ENCODE measurements around the gene RNU1-3. TPM values are rescaled to one million over a fixed set of nuclear protein-coding genes. Genes with fewer than 3 reads are reported as not detected.
"Not testable (repeated sequence)": the region's sequence is repeated elsewhere in the genome, so short reads cannot be mapped to it uniquely, and the experiment has no call there.

The RNU1-3 gene
- total RNA-seq, 1 donor from 2014 or later, result 34,682 TPM

- not testable (repeated sequence) for DNase-seq
These were observed 15.2 kb downstream of the RNU1-3 start for GRCh38 chr1:16651560-16651959.

GRCh38 chr1:16649960-16650359, 16.8 kb downstream of the RNU1-3 start:
- not testable (repeated sequence) for DNase-seq

GRCh38 chr1:16649390-16649789, 17.4 kb downstream of the RNU1-3 start:
- not testable (repeated sequence) for DNase-seq

- DNase-seq, result not testable (repeated sequence)
These were observed 18.0 kb downstream of the RNU1-3 start for GRCh38 chr1:16648756-16649155.

GRCh38 chr1:16648250-16648649, 18.5 kb downstream of the RNU1-3 start:
- not testable (repeated sequence) for DNase-seq

- not testable (repeated sequence) for DNase-seq
These were observed 19.3 kb downstream of the RNU1-3 start for GRCh38 chr1:16647179-16648176.

- DNase-seq, result not testable (repeated sequence)
These were observed 20.0 kb downstream of the RNU1-3 start for GRCh38 chr1:16646716-16647115.

- DNase-seq, result not testable (repeated sequence)
These were observed 20.6 kb downstream of the RNU1-3 start for GRCh38 chr1:16646061-16646664.

GRCh38 chr1:16645271-16646060, 21.3 kb downstream of the RNU1-3 start:
- not testable (repeated sequence) for DNase-seq

- DNase-seq, result peak; percentile 95
These were observed 22.1 kb downstream of the RNU1-3 start for GRCh38 chr1:16644482-16645270.

- no peak for DNase-seq
These were observed 22.6 kb downstream of the RNU1-3 start for GRCh38 chr1:16644193-16644481.

GRCh38 chr1:16643476-16644192, 23.1 kb downstream of the RNU1-3 start:
- not testable (repeated sequence) for DNase-seq

GRCh38 chr1:16643001-16643411, 23.7 kb downstream of the RNU1-3 start:
- DNase-seq, result not testable (repeated sequence)

- not testable (repeated sequence) for DNase-seq
These were observed 24.5 kb downstream of the RNU1-3 start for GRCh38 chr1:16642025-16642966.

GRCh38 chr1:16641159-16641975, 25.4 kb downstream of the RNU1-3 start:
- not testable (repeated sequence) for DNase-seq

- DNase-seq, result not testable (repeated sequence)
These were observed 27.4 kb downstream of the RNU1-3 start for GRCh38 chr1:16639091-16640031.

GRCh38 chr1:16637941-16638778, 28.6 kb downstream of the RNU1-3 start:
- DNase-seq, result not testable (repeated sequence)
